GM21447 (cell line): ENCODE measurements around the gene CRYGC.

ENCODE experiments used
- ATAC-seq: cut with Tn5 transposase; IDR thresholded peaks from one replicate; pipeline ENCODE4 v1.9.1; 2021; ENCODE audit not compliant: unreplicated experiment

CRYGC gene

GRCh38 chr2:208097313-208097712, 32.3 kb downstream of the CRYGC start:
- ATAC-seq, result no peak

GRCh38 chr2:208096080-208096479, 33.5 kb downstream of the CRYGC start:
- ATAC-seq, result no peak

- no peak for ATAC-seq
Observed at GRCh38 chr2:208093128-208093527, 36.5 kb downstream of the CRYGC start.

- no peak for ATAC-seq
Observed at GRCh38 chr2:208092093-208092832, 37.4 kb downstream of the CRYGC start.

GRCh38 chr2:208090420-208090819, 39.2 kb downstream of the CRYGC start:
- no peak for ATAC-seq

GRCh38 chr2:208086029-208086428, 43.6 kb downstream of the CRYGC start:
- no peak for ATAC-seq

- no peak for ATAC-seq
Observed at GRCh38 chr2:208083807-208084206, 45.8 kb downstream of the CRYGC start.
